Upper lobe of left lung (tissue), 4 donors: ENCODE data around the gene MDK.

Experiments used
- POLR2A ChIP-seq, 4 donors: fragments of 450-650 bp; IDR thresholded peaks; one replicate each; pipeline ENCODE4 v1.5.1; 2016 to 2017; ENCODE audit warnings: antibody characterized with exemption in 4 of 4, mild to moderate bottlenecking in 2 of 4
- TF ChIP-seq, protein P1 (sequence below), 6 experiments: fragments of 450-650 bp in 4 of 6; fragments of 200-600 bp in 2 of 6; sonication (generic) in 2 of 6; IDR thresholded peaks; one replicate each; pipeline ENCODE4 v1.5.1; 2016 to 2019; ENCODE audit warnings: antibody characterized with exemption in 6 of 6

DNA sequence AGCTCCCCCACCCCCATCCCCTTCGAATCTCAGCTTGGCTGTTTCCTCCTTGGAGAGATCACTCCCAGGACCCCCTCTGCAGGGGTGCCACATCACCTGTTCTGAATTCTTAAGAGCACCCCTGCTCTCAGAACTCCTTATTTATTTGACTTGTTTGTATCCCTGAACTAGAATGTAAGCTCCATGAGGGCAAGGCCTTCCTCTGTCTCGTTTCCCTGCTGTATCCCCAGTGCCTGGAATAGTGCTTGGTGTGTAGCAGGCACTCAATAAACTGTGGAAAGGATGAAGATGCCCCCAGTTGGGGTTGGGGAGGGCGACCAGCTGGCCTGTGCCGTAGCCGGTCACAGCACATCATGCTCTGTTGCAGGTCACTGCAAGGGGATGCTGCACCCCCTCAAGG, 3.6 kb upstream of the MDK start:
- TF ChIP-seq, protein P1, sequence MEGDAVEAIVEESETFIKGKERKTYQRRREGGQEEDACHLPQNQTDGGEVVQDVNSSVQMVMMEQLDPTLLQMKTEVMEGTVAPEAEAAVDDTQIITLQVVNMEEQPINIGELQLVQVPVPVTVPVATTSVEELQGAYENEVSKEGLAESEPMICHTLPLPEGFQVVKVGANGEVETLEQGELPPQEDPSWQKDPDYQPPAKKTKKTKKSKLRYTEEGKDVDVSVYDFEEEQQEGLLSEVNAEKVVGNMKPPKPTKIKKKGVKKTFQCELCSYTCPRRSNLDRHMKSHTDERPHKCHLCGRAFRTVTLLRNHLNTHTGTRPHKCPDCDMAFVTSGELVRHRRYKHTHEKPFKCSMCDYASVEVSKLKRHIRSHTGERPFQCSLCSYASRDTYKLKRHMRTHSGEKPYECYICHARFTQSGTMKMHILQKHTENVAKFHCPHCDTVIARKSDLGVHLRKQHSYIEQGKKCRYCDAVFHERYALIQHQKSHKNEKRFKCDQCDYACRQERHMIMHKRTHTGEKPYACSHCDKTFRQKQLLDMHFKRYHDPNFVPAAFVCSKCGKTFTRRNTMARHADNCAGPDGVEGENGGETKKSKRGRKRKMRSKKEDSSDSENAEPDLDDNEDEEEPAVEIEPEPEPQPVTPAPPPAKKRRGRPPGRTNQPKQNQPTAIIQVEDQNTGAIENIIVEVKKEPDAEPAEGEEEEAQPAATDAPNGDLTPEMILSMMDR (IDR thresholded peaks at IDR 0.05): no peak
- TF ChIP-seq POLR2A (IDR thresholded peaks at IDR 0.05): no peak
